H9 (cell line): ENCODE data around the gene ITGA7. TPM values are rescaled to one million over a fixed set of nuclear protein-coding genes. Genes with fewer than 3 reads are reported as not detected.

Experiments
- DNase-seq: peaks from one replicate; pipeline ENCODE4 v3.0.0-alpha.2; 2017
- H2AFZ ChIP-seq: one replicate; pipeline ENCODE4 v1.6.1; 2013; ENCODE audit warnings: mild to moderate bottlenecking, low read length, control low read depth, moderate library complexity
- H2AK5ac ChIP-seq: 2 replicates; pipeline ENCODE4 v1.6.1; 2013; ENCODE audit warnings: low read length, control low read depth, mixed read lengths; ENCODE audit not compliant: insufficient read length
- H2BK120ac ChIP-seq: one replicate; pipeline ENCODE4 v1.6.1; 2013; ENCODE audit warnings: low read depth, mild to moderate bottlenecking, low read length, control low read depth, inconsistent platforms; ENCODE audit not compliant: poor library complexity, severe bottlenecking
- H2BK12ac ChIP-seq: 2 replicates; pipeline ENCODE4 v1.6.1; 2013; ENCODE audit warnings: low read length, control low read depth, mixed read lengths, low read depth; ENCODE audit not compliant: insufficient read length
- H2BK15ac ChIP-seq: 2 replicates; pipeline ENCODE4 v1.6.1; 2013; ENCODE audit warnings: low read depth, low read length, control low read depth
- H2BK20ac ChIP-seq: one replicate; pipeline ENCODE4 v1.6.1; 2013; ENCODE audit warnings: low read depth, mild to moderate bottlenecking, low read length, control low read depth, inconsistent platforms; ENCODE audit not compliant: poor library complexity, severe bottlenecking
- H2BK5ac ChIP-seq: 2 replicates; pipeline ENCODE4 v1.6.1; 2013; ENCODE audit warnings: low read length, control low read depth, mixed read lengths; ENCODE audit not compliant: insufficient read length
- H3K14ac ChIP-seq: 2 replicates; pipeline ENCODE4 v1.6.1; 2013; ENCODE audit warnings: low read length, control low read depth; ENCODE audit not compliant: insufficient read depth
- H3K18ac ChIP-seq: 2 replicates; pipeline ENCODE4 v1.6.1; 2013; ENCODE audit warnings: low read depth, mild to moderate bottlenecking, mixed read lengths, low read length, control low read depth; ENCODE audit not compliant: insufficient read length
- H3K23ac ChIP-seq: 2 replicates; pipeline ENCODE4 v1.6.1; 2013; ENCODE audit warnings: low read length, control low read depth, mixed read lengths, low read depth; ENCODE audit not compliant: insufficient read length
- H3K23me2 ChIP-seq: 2 replicates; pipeline ENCODE4 v1.6.1; 2013; ENCODE audit warnings: low read depth, mild to moderate bottlenecking, mixed read lengths, low read length, control low read depth; ENCODE audit not compliant: insufficient read length, poor library complexity, severe bottlenecking
- H3K27ac ChIP-seq: 2 replicates; pipeline ENCODE4 v1.5.1; 2013; ENCODE audit warnings: low read length, control low read depth, mixed read lengths, low read depth; ENCODE audit not compliant: insufficient read length
- H3K27me3 ChIP-seq: 2 replicates; pipeline ENCODE4 v1.6.1; 2013; ENCODE audit warnings: low read length, control low read depth, inconsistent platforms; ENCODE audit not compliant: insufficient read depth
- H3K4ac ChIP-seq: 2 replicates; pipeline ENCODE4 v1.6.1; 2013; ENCODE audit warnings: low read depth, mild to moderate bottlenecking, control low read depth, inconsistent platforms, low read length, moderate library complexity
- H3K4me1 ChIP-seq: 2 replicates; pipeline ENCODE4 v1.6.1; 2013; ENCODE audit warnings: low read length, control low read depth, inconsistent platforms; ENCODE audit not compliant: insufficient read depth
- H3K4me2 ChIP-seq: 2 replicates; pipeline ENCODE4 v1.6.1; 2013; ENCODE audit warnings: low read length, control low read depth, mixed read lengths; ENCODE audit not compliant: insufficient read length, insufficient read depth
- H3K56ac ChIP-seq: 2 replicates; pipeline ENCODE4 v1.6.1; 2013; ENCODE audit warnings: low read depth, mild to moderate bottlenecking, mixed read lengths, low read length, control low read depth; ENCODE audit not compliant: insufficient read length
- H3K79me1 ChIP-seq: 2 replicates; pipeline ENCODE4 v1.6.1; 2013; ENCODE audit warnings: low read depth, mild to moderate bottlenecking, moderate library complexity, low read length, control low read depth, inconsistent platforms; ENCODE audit not compliant: insufficient read depth, poor library complexity, severe bottlenecking
- H3K79me2 ChIP-seq: 2 replicates; pipeline ENCODE4 v1.6.1; 2013; ENCODE audit warnings: low read length, control low read depth, inconsistent platforms; ENCODE audit not compliant: insufficient read depth
- H3K9ac ChIP-seq: 2 replicates; pipeline ENCODE4 v1.6.1; 2013; ENCODE audit warnings: low read length, control low read depth, mixed read lengths; ENCODE audit not compliant: insufficient read length; ENCODE audit errors: extremely low read depth
- H3K9me3 ChIP-seq: one replicate; pipeline ENCODE4 v1.6.1; 2013; ENCODE audit warnings: low read depth, low read length, inconsistent platforms; ENCODE audit not compliant: control insufficient read depth
- H3T11ph ChIP-seq: one replicate; pipeline ENCODE4 v1.6.1; 2013; ENCODE audit warnings: mild to moderate bottlenecking, low read length, control low read depth, inconsistent platforms
- H4K20me1 ChIP-seq: one replicate; pipeline ENCODE4 v1.6.1; 2013; ENCODE audit not compliant: control insufficient read depth, insufficient read length, insufficient read depth
- H4K5ac ChIP-seq: 2 replicates; pipeline ENCODE4 v1.6.1; 2013; ENCODE audit warnings: low read depth, mild to moderate bottlenecking, mixed read lengths, low read length, control low read depth; ENCODE audit not compliant: insufficient read length
- H4K8ac ChIP-seq: replicated peaks from 2 replicates; pipeline ENCODE4 v1.6.1; 2013; ENCODE audit warnings: low read length, control low read depth, mixed read lengths, low read depth; ENCODE audit not compliant: insufficient read length
- H4K91ac ChIP-seq: 2 replicates; pipeline ENCODE4 v1.6.1; 2013; ENCODE audit warnings: low read depth, mild to moderate bottlenecking, moderate library complexity, mixed read lengths, low read length, control low read depth; ENCODE audit not compliant: insufficient read length
- H3K27ac Mint-ChIP-seq, 3 experiments: 2 replicates in 2 of 3; 3 replicates in 1 of 3; pipeline ENCODE4 v1.8.0; 2020 to 2021; ENCODE audit warnings: mixed read lengths in 3 of 3, mild to moderate bottlenecking in 1 of 3, moderate library complexity in 1 of 3
- H3K27me3 Mint-ChIP-seq: 2 replicates; pipeline ENCODE4 v1.8.0; 2021; ENCODE audit warnings: low read depth, mild to moderate bottlenecking, moderate library complexity, mixed read lengths
- H3K36me3 Mint-ChIP-seq, 3 experiments: 2 replicates in 2 of 3; 3 replicates in 1 of 3; pipeline ENCODE4 v1.8.0; 2020 to 2021; ENCODE audit warnings: low read depth in 3 of 3, mixed read lengths in 3 of 3; ENCODE audit not compliant: insufficient read depth in 1 of 3
- H3K4me1 Mint-ChIP-seq, 2 experiments: 2 replicates each; pipeline ENCODE4 v1.8.0; 2020; ENCODE audit warnings: mixed read lengths in 2 of 2
- H3K4me3 Mint-ChIP-seq, 2 experiments: 2 replicates in 1 of 2; 3 replicates in 1 of 2; pipeline ENCODE4 v1.8.0; 2020 to 2021; ENCODE audit warnings: mild to moderate bottlenecking in 2 of 2, mixed read lengths in 2 of 2, moderate library complexity in 1 of 2
- H3K9me3 Mint-ChIP-seq, 2 experiments: 2 replicates in 1 of 2; 3 replicates in 1 of 2; pipeline ENCODE4 v1.8.0; 2020; ENCODE audit warnings: mild to moderate bottlenecking in 2 of 2, mixed read lengths in 2 of 2, moderate library complexity in 1 of 2
- CTCF ChIP-seq: fragments of 200-600 bp; sonication (generic); conservative IDR thresholded peaks from 3 replicates; pipeline ENCODE4 v1.8.0; 2021; ENCODE audit warnings: antibody characterized with exemption, mild to moderate bottlenecking
- WGBS: extraction: QIAGEN DNeasy Blood & Tissue Kit; methylation state at CpG from one replicate; pipeline ENCODE4 v1.1.7; 2013; ENCODE audit warnings: missing lambda C conversion rate, low lambda C conversion rate, mixed read lengths; ENCODE audit not compliant: insufficient read length; ENCODE audit errors: extremely low coverage; 5-methylcytosine and 5-hydroxymethylcytosine counted together
- long read RNA-seq: library from polyadenylated mRNA; unstranded; transcript quantifications from one replicate; pipeline ENCODE4 v2.0.0, GENCODE V29; 2020
- total RNA-seq: library from RNA; stranded (reverse); gene quantifications from 2 replicates; pipeline ENCODE4 v1.2.1, GENCODE V29; 2021

ITGA7 gene, protein sequence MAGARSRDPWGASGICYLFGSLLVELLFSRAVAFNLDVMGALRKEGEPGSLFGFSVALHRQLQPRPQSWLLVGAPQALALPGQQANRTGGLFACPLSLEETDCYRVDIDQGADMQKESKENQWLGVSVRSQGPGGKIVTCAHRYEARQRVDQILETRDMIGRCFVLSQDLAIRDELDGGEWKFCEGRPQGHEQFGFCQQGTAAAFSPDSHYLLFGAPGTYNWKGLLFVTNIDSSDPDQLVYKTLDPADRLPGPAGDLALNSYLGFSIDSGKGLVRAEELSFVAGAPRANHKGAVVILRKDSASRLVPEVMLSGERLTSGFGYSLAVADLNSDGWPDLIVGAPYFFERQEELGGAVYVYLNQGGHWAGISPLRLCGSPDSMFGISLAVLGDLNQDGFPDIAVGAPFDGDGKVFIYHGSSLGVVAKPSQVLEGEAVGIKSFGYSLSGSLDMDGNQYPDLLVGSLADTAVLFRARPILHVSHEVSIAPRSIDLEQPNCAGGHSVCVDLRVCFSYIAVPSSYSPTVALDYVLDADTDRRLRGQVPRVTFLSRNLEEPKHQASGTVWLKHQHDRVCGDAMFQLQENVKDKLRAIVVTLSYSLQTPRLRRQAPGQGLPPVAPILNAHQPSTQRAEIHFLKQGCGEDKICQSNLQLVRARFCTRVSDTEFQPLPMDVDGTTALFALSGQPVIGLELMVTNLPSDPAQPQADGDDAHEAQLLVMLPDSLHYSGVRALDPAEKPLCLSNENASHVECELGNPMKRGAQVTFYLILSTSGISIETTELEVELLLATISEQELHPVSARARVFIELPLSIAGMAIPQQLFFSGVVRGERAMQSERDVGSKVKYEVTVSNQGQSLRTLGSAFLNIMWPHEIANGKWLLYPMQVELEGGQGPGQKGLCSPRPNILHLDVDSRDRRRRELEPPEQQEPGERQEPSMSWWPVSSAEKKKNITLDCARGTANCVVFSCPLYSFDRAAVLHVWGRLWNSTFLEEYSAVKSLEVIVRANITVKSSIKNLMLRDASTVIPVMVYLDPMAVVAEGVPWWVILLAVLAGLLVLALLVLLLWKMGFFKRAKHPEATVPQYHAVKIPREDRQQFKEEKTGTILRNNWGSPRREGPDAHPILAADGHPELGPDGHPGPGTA
- total RNA-seq, result 114 and 119 TPM in 2 replicates
- long read RNA-seq, partial matches to known transcripts, result 11 of 18 reads
- long read RNA-seq, other reads (novel, unspliced or antisense), result 7 of 18 reads

GRCh38 chr12:55707841-55708694 is at the start of gene ITGA7:
ITGA7 (minus strand) TSS chr12:55707904; CDS start chr12:55707682, 222 bp downstream.
- Histone ChIP-seq H4K20me1 (peaks cover 7% of the 10 kb centered on the region), H2BK12ac (no peak within 1 kb of the TSS), H4K8ac (no peak within 1 kb of the TSS), H3K4ac (no peak within 1 kb of the TSS), H3T11ph (no peak within 1 kb of the TSS), H3K9me3 (no peaks in the 10 kb centered on the region), H2AK5ac (no peak within 1 kb of the TSS), H3K79me2 (no peaks in the 10 kb centered on the region; the same call in 1 of the 2 replicates), H3K18ac (peak within 1 kb of the TSS; percentile 85), H2BK20ac (no peak within 1 kb of the TSS), H4K5ac (no peak within 1 kb of the TSS), H3K23ac (no peak within 1 kb of the TSS), H3K4me2 (peak within 1 kb of the TSS; percentile 88), H2BK120ac (no peak within 1 kb of the TSS), H3K14ac (peak within 1 kb of the TSS; percentile 79; the same call in 1 of the 2 replicates), H3K79me1 (peaks cover 5% of the 10 kb centered on the region), H3K9ac (peak within 1 kb of the TSS; percentile 39), H4K91ac (no peak within 1 kb of the TSS), H3K27ac (no peak within 1 kb of the TSS), H3K4me1 (0 out of 2 replicates have a peak, but pooled peaks cover 2% of the 10 kb centered on the region), H2AFZ (no peak within 1 kb of the TSS), H3K27me3 (no peaks in the 10 kb centered on the region; the same call in 1 of the 2 replicates), H2BK15ac (no peak within 1 kb of the TSS), H3K56ac (no peak within 1 kb of the TSS), H2BK5ac (no peak within 1 kb of the TSS), H3K23me2 (peaks cover 16% of the 10 kb centered on the region)
- peak within 1 kb of the TSS; percentile 92 to 98 for H3K4me3 Mint-ChIP-seq
- H3K27ac Mint-ChIP-seq, result peak within 1 kb of the TSS; percentile 41 to 92 (median 70)
- peaks cover 32% of the 10 kb centered on the region for H3K27me3 Mint-ChIP-seq
- TF ChIP-seq CTCF, result no peak
- peaks cover 42 to 45% of the 10 kb centered on the region in 2 experiments for H3K4me1 Mint-ChIP-seq
- DNase-seq, result peak; percentile 99
- H3K9me3 Mint-ChIP-seq, result no peaks in the 10 kb centered on the region
- no CpG with 5 or more reads among the region's 39 CpGs for WGBS
- peaks cover 0 to 3% (median under 1%) of the 10 kb centered on the region in 3 experiments; a peak in 1 of 7 replicates for H3K36me3 Mint-ChIP-seq
